SH-SY5Y (cell line): Measurements from ENCODE around the gene SDR42E2.

ENCODE experiments used
- GATA2 ChIP-seq: IDR thresholded peaks from 2 replicates; pipeline ENCODE4 v1.6.1; 2011; ENCODE audit warnings: mild to moderate bottlenecking, low read depth, low read length
- GATA3 ChIP-seq: IDR thresholded peaks from 2 replicates; pipeline ENCODE4 v1.6.1; 2011; ENCODE audit warnings: low read depth, mild to moderate bottlenecking, low read length, moderate library complexity

- no peak for TF ChIP-seq GATA2
- no peak for TF ChIP-seq GATA3
These were observed 41.9 kb downstream of the SDR42E2 start for GRCh38 chr16:22204091-22204655.
